GM23338 (cell line): Measurements from ENCODE around the gene LCP2. TPM values are rescaled to one million over a fixed set of nuclear protein-coding genes. Genes with fewer than 3 reads are reported as not detected.
A peak's percentile ranks its signal among the peaks of the same experiment; 100 is the strongest.

ENCODE experiments used
- ATAC-seq: fragments of 200-7000 bp; cut with Tn5 transposase; 3 replicates; pipeline ENCODE4 v1.9.1; 2020
- DNase-seq: peaks from one replicate; pipeline ENCODE4 v3.0.0-alpha.2; 2015; ENCODE audit warnings: low spot score
- H2AFZ ChIP-seq: fragments of 200-600 bp; sonication (generic); 2 replicates; pipeline ENCODE4 v1.8.0; 2016; ENCODE audit warnings: antibody characterized with exemption, mild to moderate bottlenecking, moderate library complexity
- H3F3A ChIP-seq: fragments of 200-600 bp; sonication (generic); replicated peaks from 2 replicates; pipeline ENCODE4 v1.8.0; 2017; ENCODE audit warnings: antibody characterized with exemption, mixed run types, low read depth
- H3K27ac ChIP-seq: fragments of 200-600 bp; sonication (generic); 2 replicates; pipeline ENCODE4 v1.6.1; 2016; ENCODE audit warnings: low read depth
- H3K27me3 ChIP-seq: fragments of 200-600 bp; sonication (generic); 2 replicates; pipeline ENCODE4 v1.8.0; 2016; ENCODE audit warnings: mild to moderate bottlenecking, mixed run types, moderate library complexity; ENCODE audit not compliant: insufficient read depth
- H3K36me3 ChIP-seq: fragments of 200-600 bp; sonication (generic); 2 replicates; pipeline ENCODE4 v1.8.0; 2016; ENCODE audit warnings: mild to moderate bottlenecking; ENCODE audit not compliant: insufficient read depth
- H3K4me1 ChIP-seq: fragments of 200-600 bp; sonication (generic); 2 replicates; pipeline ENCODE4 v1.8.0; 2016; ENCODE audit warnings: mild to moderate bottlenecking, moderate library complexity; ENCODE audit not compliant: insufficient read depth
- H3K4me2 ChIP-seq: fragments of 200-600 bp; sonication (generic); 2 replicates; pipeline ENCODE4 v1.7.1; 2017; ENCODE audit warnings: mixed run types
- H3K4me3 ChIP-seq: fragments of 200-600 bp; sonication (generic); 2 replicates; pipeline ENCODE4 v1.6.1; 2016; ENCODE audit warnings: mixed run types
- H3K79me2 ChIP-seq: fragments of 200-600 bp; sonication (generic); replicated peaks from 2 replicates; pipeline ENCODE4 v1.8.0; 2017; ENCODE audit warnings: mild to moderate bottlenecking; ENCODE audit not compliant: insufficient read depth
- H3K9me2 ChIP-seq: fragments of 200-600 bp; sonication (generic); 2 replicates; pipeline ENCODE4 v1.8.0; 2017; ENCODE audit not compliant: insufficient read depth
- H4K20me1 ChIP-seq: fragments of 200-600 bp; sonication (generic); replicated peaks from 2 replicates; pipeline ENCODE4 v1.8.0; 2017; ENCODE audit warnings: mild to moderate bottlenecking; ENCODE audit not compliant: insufficient read depth
- H3K27ac Mint-ChIP-seq: 2 replicates; pipeline ENCODE4 v1.8.0; 2020; ENCODE audit warnings: inconsistent platforms, mild to moderate bottlenecking, moderate library complexity, mixed read lengths
- H3K27me3 Mint-ChIP-seq: 3 replicates; pipeline ENCODE4 v1.8.0; 2022; ENCODE audit warnings: low read depth, mild to moderate bottlenecking, moderate library complexity, mixed read lengths, inconsistent platforms; ENCODE audit not compliant: insufficient read depth, poor library complexity
- H3K36me3 Mint-ChIP-seq: 3 replicates; pipeline ENCODE4 v1.8.0; 2021; ENCODE audit warnings: low read depth, mild to moderate bottlenecking, inconsistent platforms, moderate library complexity, mixed read lengths
- H3K4me1 Mint-ChIP-seq: 3 replicates; pipeline ENCODE4 v1.8.0; 2020; ENCODE audit warnings: mild to moderate bottlenecking, inconsistent platforms, mixed read lengths
- H3K4me3 Mint-ChIP-seq: 3 replicates; pipeline ENCODE4 v1.8.0; 2021; ENCODE audit warnings: moderate library complexity, mild to moderate bottlenecking, inconsistent platforms, mixed read lengths
- H3K9me3 Mint-ChIP-seq: 3 replicates; pipeline ENCODE4 v1.8.0; 2020; ENCODE audit warnings: moderate library complexity, mild to moderate bottlenecking, inconsistent platforms, mixed read lengths
- CREB1 ChIP-seq: fragments of 250-450 bp; sonication (Bioruptor Pico); IDR thresholded peaks from 2 replicates; pipeline ENCODE4 v1.5.0; 2020; ENCODE audit warnings: low read depth, mild to moderate bottlenecking, moderate library complexity
- CTCF ChIP-seq, 2 experiments: fragments of 200-600 bp in 1 of 2; sonication (generic) in 1 of 2; conservative IDR thresholded peaks; 2 replicates each; pipeline versions ENCODE4 v1.5.1 to v1.6.1; 2016 to 2017; ENCODE audit warnings: antibody characterized with exemption in 2 of 2, low read depth in 2 of 2, mild to moderate bottlenecking in 2 of 2, moderate library complexity in 1 of 2
- EZH2 ChIP-seq: fragments of 200-600 bp; sonication (generic); IDR thresholded peaks from one replicate; pipeline ENCODE4 v1.8.0; 2017; ENCODE audit warnings: antibody characterized with exemption, mild to moderate bottlenecking, low read depth; ENCODE audit not compliant: unreplicated experiment
- EZH2phosphoT487 ChIP-seq: fragments of 200-600 bp; sonication (generic); IDR thresholded peaks from one replicate; pipeline ENCODE4 v1.8.1; 2018; ENCODE audit warnings: antibody characterized with exemption; ENCODE audit not compliant: unreplicated experiment
- JUNB ChIP-seq: IDR thresholded peaks from one replicate; pipeline ENCODE4 v1.6.1; 2016; ENCODE audit warnings: antibody characterized with exemption; ENCODE audit not compliant: unreplicated experiment
- NANOG ChIP-seq: IDR thresholded peaks from 2 replicates; pipeline ENCODE4 v1.6.1; 2016; ENCODE audit warnings: antibody characterized with exemption, borderline replicate concordance
- POLR2AphosphoS5 ChIP-seq: IDR thresholded peaks from 2 replicates; pipeline ENCODE4 v1.6.1; 2016; ENCODE audit warnings: antibody characterized with exemption, low read depth
- STAT1 ChIP-seq: IDR thresholded peaks from one replicate; pipeline ENCODE4 v1.6.1; 2016; ENCODE audit warnings: antibody characterized with exemption; ENCODE audit not compliant: unreplicated experiment
- ZNF114 ChIP-seq: fragments of 250-450 bp; sonication (Bioruptor Pico); IDR thresholded peaks from 2 replicates; pipeline ENCODE4 v1.5.0; 2020; ENCODE audit warnings: mild to moderate bottlenecking, moderate library complexity
- ZNF331 ChIP-seq: fragments of 250-450 bp; sonication (Bioruptor Pico); IDR thresholded peaks from 2 replicates; pipeline ENCODE4 v1.5.0; 2020; ENCODE audit warnings: low read depth, mild to moderate bottlenecking, moderate library complexity
- polyA plus RNA-seq: library from polyadenylated mRNA; unstranded; fragments of >200 nt; fragmentation: Nextera tagmentation; extraction: Ambion mirVana; gene quantifications from 2 replicates; pipeline ENCODE4 v1.2.1, GENCODE V29; 2016
- total RNA-seq: library from RNA; depleted of rRNA; stranded (reverse); fragments of >200 nt; shearing (Covaris generic); gene quantifications from 2 replicates; pipeline ENCODE4 v1.2.3, GENCODE V29; 2014
- TF ChIP-seq, protein P1 (sequence below): IDR thresholded peaks from 2 replicates; pipeline ENCODE4 v1.6.1; 2016; ENCODE audit warnings: antibody characterized with exemption
- TF ChIP-seq, protein P2 (sequence below): fragments of 250-450 bp; sonication (Bioruptor Pico); IDR thresholded peaks from 2 replicates; pipeline ENCODE4 v1.5.0; 2020; ENCODE audit warnings: mild to moderate bottlenecking, moderate library complexity
- TF ChIP-seq, protein P3 (sequence below): IDR thresholded peaks from one replicate; pipeline ENCODE4 v1.6.1; 2018; ENCODE audit warnings: antibody characterized with exemption; ENCODE audit not compliant: unreplicated experiment

Gene LCP2
- total and polyA plus RNA-seq, 2 experiments from 2014 or later, result 0.26 to 0.38 TPM

- peak overlapping the region; percentile 9 for H3K27ac Mint-ChIP-seq
- TF ChIP-seq, protein P1, sequence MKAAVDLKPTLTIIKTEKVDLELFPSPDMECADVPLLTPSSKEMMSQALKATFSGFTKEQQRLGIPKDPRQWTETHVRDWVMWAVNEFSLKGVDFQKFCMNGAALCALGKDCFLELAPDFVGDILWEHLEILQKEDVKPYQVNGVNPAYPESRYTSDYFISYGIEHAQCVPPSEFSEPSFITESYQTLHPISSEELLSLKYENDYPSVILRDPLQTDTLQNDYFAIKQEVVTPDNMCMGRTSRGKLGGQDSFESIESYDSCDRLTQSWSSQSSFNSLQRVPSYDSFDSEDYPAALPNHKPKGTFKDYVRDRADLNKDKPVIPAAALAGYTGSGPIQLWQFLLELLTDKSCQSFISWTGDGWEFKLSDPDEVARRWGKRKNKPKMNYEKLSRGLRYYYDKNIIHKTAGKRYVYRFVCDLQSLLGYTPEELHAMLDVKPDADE, result no peak
- no peak for TF ChIP-seq JUNB
- no peak for TF ChIP-seq EZH2phosphoT487
- TF ChIP-seq CTCF (conservative IDR thresholded peaks at IDR 0.05; ENCODE audit: low read depth in 2 of 2), result no peak
- TF ChIP-seq ZNF114 (CRISPR knock-in tag), result no peak
- no peak for TF ChIP-seq NANOG
- TF ChIP-seq, protein P2, sequence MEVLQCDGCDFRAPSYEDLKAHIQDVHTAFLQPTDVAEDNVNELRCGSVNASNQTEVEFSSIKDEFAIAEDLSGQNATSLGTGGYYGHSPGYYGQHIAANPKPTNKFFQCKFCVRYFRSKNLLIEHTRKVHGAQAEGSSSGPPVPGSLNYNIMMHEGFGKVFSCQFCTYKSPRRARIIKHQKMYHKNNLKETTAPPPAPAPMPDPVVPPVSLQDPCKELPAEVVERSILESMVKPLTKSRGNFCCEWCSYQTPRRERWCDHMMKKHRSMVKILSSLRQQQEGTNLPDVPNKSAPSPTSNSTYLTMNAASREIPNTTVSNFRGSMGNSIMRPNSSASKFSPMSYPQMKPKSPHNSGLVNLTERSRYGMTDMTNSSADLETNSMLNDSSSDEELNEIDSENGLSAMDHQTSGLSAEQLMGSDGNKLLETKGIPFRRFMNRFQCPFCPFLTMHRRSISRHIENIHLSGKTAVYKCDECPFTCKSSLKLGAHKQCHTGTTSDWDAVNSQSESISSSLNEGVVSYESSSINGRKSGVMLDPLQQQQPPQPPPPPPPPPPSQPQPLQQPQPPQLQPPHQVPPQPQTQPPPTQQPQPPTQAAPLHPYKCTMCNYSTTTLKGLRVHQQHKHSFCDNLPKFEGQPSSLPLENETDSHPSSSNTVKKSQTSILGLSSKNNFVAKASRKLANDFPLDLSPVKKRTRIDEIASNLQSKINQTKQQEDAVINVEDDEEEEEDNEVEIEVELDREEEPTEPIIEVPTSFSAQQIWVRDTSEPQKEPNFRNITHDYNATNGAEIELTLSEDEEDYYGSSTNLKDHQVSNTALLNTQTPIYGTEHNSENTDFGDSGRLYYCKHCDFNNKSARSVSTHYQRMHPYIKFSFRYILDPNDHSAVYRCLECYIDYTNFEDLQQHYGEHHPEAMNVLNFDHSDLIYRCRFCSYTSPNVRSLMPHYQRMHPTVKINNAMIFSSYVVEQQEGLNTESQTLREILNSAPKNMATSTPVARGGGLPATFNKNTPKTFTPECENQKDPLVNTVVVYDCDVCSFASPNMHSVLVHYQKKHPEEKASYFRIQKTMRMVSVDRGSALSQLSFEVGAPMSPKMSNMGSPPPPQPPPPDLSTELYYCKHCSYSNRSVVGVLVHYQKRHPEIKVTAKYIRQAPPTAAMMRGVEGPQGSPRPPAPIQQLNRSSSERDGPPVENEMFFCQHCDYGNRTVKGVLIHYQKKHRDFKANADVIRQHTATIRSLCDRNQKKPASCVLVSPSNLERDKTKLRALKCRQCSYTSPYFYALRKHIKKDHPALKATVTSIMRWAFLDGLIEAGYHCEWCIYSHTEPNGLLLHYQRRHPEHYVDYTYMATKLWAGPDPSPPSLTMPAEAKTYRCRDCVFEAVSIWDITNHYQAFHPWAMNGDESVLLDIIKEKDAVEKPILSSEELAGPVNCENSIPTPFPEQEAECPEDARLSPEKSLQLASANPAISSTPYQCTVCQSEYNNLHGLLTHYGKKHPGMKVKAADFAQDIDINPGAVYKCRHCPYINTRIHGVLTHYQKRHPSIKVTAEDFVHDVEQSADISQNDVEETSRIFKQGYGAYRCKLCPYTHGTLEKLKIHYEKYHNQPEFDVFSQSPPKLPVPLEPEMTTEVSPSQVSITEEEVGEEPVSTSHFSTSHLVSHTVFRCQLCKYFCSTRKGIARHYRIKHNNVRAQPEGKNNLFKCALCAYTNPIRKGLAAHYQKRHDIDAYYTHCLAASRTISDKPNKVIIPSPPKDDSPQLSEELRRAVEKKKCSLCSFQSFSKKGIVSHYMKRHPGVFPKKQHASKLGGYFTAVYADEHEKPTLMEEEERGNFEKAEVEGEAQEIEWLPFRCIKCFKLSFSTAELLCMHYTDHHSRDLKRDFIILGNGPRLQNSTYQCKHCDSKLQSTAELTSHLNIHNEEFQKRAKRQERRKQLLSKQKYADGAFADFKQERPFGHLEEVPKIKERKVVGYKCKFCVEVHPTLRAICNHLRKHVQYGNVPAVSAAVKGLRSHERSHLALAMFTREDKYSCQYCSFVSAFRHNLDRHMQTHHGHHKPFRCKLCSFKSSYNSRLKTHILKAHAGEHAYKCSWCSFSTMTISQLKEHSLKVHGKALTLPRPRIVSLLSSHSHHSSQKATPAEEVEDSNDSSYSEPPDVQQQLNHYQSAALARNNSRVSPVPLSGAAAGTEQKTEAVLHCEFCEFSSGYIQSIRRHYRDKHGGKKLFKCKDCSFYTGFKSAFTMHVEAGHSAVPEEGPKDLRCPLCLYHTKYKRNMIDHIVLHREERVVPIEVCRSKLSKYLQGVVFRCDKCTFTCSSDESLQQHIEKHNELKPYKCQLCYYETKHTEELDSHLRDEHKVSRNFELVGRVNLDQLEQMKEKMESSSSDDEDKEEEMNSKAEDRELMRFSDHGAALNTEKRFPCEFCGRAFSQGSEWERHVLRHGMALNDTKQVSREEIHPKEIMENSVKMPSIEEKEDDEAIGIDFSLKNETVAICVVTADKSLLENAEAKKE (CRISPR knock-in tag), result no peak
- no peak for TF ChIP-seq STAT1
- TF ChIP-seq, protein P3, sequence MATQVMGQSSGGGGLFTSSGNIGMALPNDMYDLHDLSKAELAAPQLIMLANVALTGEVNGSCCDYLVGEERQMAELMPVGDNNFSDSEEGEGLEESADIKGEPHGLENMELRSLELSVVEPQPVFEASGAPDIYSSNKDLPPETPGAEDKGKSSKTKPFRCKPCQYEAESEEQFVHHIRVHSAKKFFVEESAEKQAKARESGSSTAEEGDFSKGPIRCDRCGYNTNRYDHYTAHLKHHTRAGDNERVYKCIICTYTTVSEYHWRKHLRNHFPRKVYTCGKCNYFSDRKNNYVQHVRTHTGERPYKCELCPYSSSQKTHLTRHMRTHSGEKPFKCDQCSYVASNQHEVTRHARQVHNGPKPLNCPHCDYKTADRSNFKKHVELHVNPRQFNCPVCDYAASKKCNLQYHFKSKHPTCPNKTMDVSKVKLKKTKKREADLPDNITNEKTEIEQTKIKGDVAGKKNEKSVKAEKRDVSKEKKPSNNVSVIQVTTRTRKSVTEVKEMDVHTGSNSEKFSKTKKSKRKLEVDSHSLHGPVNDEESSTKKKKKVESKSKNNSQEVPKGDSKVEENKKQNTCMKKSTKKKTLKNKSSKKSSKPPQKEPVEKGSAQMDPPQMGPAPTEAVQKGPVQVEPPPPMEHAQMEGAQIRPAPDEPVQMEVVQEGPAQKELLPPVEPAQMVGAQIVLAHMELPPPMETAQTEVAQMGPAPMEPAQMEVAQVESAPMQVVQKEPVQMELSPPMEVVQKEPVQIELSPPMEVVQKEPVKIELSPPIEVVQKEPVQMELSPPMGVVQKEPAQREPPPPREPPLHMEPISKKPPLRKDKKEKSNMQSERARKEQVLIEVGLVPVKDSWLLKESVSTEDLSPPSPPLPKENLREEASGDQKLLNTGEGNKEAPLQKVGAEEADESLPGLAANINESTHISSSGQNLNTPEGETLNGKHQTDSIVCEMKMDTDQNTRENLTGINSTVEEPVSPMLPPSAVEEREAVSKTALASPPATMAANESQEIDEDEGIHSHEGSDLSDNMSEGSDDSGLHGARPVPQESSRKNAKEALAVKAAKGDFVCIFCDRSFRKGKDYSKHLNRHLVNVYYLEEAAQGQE, result no peak
- TF ChIP-seq EZH2, result no peak
- TF ChIP-seq CREB1, result no peak
- TF ChIP-seq ZNF331, result no peak
- no peak for TF ChIP-seq POLR2AphosphoS5
- peaks cover 5% of the 10 kb centered on the region; the same call in 1 of the 2 replicates for H3K9me2 ChIP-seq
- no peaks in the 10 kb centered on the region for H3K36me3 ChIP-seq
- peaks cover 5% of the 10 kb centered on the region for H3K27me3 Mint-ChIP-seq
- DNase-seq (peak; percentile 34), ATAC-seq (peak; percentile 51)
- 0 out of 2 replicates have a peak overlapping the region, but pooled peaks have one; percentile 28 for H3K27ac ChIP-seq
- H2AFZ ChIP-seq, result peak overlapping the region; percentile 83
- no peaks in the 10 kb centered on the region for H3K27me3 ChIP-seq
- peak overlapping the region; percentile 63; the same call in 1 of the 2 replicates for H3K4me2 ChIP-seq
- peaks cover 54% of the 10 kb centered on the region for H3K4me1 ChIP-seq
- no peaks in the 10 kb centered on the region for H3K79me2 ChIP-seq
- H3K9me3 Mint-ChIP-seq, result no peaks in the 10 kb centered on the region
- H3K4me3 Mint-ChIP-seq, result no peak overlapping the region
- H4K20me1 ChIP-seq, result no peaks in the 10 kb centered on the region
- peaks cover 68% of the 10 kb centered on the region for H3K4me1 Mint-ChIP-seq
- no peaks in the 10 kb centered on the region for H3F3A ChIP-seq
- no peaks in the 10 kb centered on the region for H3K36me3 Mint-ChIP-seq
- H3K4me3 ChIP-seq, result no peak overlapping the region
These were observed 43.5 kb downstream of the LCP2 start for GRCh38 chr5:170254056-170254455.
